GM21390 (cell line): ENCODE measurements around the gene PROSER3.
"Not testable (repeated sequence)": the region's sequence is repeated elsewhere in the genome, so short reads cannot be mapped to it uniquely, and the experiment has no call there.

Experiments
- ATAC-seq: cut with Tn5 transposase; IDR thresholded peaks from one replicate; pipeline ENCODE4 v1.9.1; 2021; ENCODE audit not compliant: unreplicated experiment

PROSER3 gene

GRCh38 chr19:35753634-35754369, 4.2 kb upstream of the PROSER3 start:
- ATAC-seq: no peak

DNA sequence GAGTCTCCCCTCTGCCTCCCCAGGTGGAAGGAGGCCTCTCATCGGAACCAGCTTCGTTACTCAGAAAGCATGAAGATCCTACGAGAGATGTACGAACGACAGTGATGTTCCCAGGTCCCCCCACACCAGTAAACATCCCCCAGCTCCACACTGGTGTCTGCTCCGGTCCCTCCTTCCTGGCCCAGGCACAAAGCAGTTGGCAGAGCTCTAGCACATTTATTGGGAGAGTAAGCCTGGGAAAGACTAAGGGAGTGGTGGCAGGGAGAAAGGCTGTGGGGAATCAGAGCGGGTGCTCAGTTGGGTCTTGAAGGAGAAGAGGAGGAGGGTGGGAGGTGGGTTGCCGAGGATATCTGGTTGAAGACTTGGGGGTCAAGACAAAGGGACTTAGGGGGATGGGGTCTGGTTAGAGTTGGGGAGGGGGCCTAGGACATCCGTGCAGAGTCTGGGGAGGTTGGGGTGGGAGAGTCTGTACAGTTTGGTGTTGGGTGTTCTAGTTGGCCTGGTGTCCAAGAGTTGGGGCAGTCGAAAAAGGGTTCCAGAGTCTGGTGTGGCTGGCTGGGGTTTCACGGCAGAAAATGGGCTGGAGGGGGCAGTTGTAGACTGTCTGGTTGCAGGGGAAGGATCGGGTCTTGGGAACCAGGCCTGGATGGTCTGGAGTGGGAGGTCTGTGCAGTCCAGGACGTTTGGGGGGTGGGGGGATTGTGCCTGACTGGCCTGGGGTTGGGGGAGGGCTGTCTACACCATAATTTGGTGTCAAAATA, 3.4 kb upstream of the PROSER3 start:
- no peak for ATAC-seq

DNA sequence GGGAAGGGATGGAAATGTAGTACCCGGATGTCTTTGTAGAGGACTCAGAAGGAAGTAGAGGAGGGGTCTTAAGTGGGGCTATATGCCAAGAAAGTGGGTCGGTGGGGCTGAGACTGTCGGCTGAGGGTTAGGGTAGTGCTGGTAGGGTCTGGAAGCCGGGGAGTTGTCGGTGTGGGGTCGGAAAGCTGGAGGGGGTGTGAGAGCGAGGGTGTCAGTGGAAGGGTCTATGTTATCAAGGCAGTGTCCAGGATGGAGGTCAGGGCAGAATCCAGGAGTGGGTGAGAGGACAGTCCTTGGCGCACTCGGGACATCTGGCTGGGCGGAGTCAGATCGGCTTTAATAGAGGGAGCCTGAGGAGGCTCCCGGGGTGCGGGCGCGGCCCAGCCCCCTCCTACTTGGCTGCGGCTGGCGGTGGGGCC, 2.8 kb upstream of the PROSER3 start:
- no peak for ATAC-seq

DNA sequence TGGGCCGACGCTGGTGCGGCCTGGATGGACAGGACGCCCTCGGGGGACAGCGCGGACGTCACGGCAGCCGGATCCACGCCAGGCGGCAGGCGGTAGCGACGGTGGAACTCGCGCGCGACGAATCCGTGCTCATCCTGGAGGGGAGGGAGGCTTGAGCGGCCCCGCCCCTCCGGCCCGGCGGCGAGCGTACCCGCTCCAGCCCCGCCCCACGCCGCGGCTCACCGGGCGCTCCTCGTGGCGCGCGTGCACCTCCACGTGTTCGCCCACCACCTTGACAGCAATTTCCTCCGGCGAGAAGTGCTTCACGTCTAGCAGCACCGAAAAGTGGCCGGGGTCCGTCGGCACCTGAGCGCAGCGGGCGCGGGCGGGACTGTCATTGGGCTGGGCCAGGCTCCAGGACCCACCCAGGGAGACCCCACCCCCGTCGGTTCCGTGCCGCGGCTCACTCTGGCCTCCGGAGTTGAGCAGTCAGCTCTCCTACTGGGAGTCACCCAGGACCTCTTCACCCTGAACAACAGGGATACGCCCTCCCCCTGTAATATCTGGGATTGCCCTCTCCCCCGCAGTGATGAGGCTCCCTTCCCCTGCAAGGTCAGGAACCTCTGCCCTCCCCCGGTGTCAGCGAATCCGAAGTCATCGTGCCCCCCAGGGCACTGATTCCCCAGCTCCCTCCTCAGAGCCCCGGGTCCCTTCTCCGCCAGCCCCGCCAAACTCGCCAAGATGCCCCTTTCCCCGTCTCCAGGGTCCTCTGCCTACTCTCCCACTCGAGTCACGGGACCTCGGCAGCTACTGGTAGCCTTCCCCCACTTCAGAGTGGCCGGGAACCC, 2.2 kb upstream of the PROSER3 start:
- no peak for ATAC-seq

- ATAC-seq: no peak
Observed at GRCh38 chr19:35756377-35757230, 1.4 kb upstream of the PROSER3 start, which contains the start of gene HSPB6. Gene HSPB6, minus strand, starts transcription at chr19:35757029. Its CDS starts 21 bp downstream, at chr19:35757008.

- ATAC-seq: no peak
Observed at GRCh38 chr19:35757231-35757748, 686 bp upstream of the PROSER3 start.

- ATAC-seq: no peak
Observed at GRCh38 chr19:35759697-35760096, 1.7 kb downstream of the PROSER3 start.

DNA sequence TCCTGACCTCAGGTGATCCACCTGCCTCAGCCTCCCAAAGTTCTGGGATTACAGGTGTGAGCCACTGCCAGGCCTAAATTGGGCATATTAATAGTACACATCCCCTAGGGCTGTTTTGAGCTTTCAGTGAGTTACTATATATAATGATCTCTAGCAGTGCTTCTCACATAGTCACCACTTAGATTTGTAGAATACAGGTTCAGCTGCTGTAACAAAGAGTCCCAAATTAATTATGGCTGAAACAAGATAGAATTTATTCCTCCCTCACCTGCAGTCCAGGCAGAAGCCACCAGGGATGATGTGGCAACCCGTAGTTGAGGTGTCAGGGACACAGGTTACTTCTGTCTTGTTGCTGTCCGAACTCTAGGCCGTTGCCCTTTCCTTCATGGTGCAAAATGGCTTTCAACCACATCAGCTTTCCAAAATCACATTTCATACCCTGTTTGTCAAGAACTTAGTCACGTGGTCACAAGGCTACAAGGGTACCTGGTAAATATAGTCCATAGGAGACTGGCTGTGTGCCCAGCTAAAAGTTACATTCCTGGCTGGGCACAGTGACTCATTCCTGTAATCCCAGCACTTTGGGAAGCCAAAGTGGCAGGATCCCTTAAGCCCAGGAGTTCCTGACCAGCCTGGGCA, 2.9 kb downstream of the PROSER3 start:
- ATAC-seq: no peak

DNA sequence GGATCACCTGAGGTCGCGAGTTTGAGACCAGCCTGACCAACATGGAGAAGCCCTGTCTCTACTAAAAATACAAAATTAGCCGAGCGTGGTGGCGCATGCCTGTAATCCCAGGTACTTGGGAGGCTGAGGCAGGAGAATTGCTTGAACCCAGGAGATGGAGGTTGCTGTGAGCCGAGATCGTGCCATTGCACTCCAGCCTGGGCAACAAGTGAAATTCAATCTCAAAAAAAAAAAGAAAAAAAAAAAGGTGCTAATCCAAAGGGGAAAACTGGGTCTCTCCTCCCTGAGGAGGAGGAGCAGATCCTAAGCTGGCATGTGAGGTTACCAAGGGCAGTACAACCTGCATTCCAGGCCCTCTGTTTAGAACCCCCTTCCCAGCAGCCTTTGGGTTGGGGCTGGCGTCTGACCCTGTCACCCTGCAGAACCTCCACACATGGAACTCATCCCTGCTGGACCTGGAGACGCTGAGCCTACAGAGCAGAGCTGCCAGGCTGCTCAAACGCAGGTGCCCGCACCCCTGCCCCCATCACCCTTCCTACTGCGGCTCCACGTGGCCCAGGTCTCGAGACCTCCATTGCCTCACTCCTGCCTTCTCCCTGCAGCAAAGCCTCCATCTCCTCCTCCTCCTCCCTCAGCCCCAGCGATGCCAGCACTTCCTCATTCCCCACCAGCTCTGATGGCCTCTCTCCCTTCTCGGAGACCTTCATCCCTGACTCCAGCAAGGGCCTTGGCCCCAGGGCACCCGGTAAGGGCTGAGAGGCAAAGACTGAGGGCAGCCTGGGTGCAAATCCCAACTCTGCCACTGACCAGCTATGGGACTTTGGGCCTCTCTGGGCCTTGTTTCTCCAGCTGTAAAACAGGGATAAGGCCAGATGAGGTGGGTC, 6.7 kb downstream of the PROSER3 start:
- no peak for ATAC-seq

- no peak for ATAC-seq
Observed at GRCh38 chr19:35766571-35767104, 8.7 kb downstream of the PROSER3 start.

- ATAC-seq: no peak
Observed at GRCh38 chr19:35767288-35768081, 9.5 kb downstream of the PROSER3 start.

- ATAC-seq: no peak
Observed at GRCh38 chr19:35768082-35768421, 10.1 kb downstream of the PROSER3 start.

DNA sequence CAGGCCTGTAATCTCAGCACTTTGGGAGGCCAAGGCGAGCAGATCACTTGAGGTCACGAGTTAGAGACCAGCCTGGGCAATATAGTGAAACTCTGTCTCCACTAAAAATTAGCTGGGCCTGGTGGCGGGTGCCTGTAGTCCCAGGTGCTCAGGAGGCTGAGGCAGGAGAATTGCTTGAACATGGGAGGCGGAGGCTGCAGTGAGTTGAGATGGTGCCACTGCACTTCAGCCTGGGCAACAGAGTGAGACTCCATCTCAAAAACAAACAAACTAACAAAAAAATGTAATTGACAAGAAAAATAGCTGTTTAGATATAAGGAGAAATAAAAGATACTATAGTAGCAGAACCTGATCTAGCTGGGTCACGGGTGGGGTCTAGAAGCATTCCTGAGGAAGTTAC, 14.4 kb downstream of the PROSER3 start:
- not testable (repeated sequence) for ATAC-seq

GRCh38 chr19:35773020-35773806, 15.2 kb downstream of the PROSER3 start:
- ATAC-seq: no peak

- ATAC-seq: no peak
Observed at GRCh38 chr19:35774274-35775045, 16.5 kb downstream of the PROSER3 start.

GRCh38 chr19:35775046-35775297, 17.0 kb downstream of the PROSER3 start:
- ATAC-seq: no peak
